PC-9 (cell line): Measurements from ENCODE around the gene MSH6. TPM values are rescaled to one million over a fixed set of nuclear protein-coding genes. Genes with fewer than 3 reads are reported as not detected.

Experiments
- BruUV-seq: library from RNA; stranded (reverse); fragments of 400-500 nt; replicated peaks from 2 replicates; lab custom pipeline; 2021; lab: Mats Ljungman, UMichigan
- CTCF ChIA-PET: fragments of 300-600 bp; sonication (Branson Sonifier 250); formaldehyde crosslinking; loops from one replicate; lab custom pipeline; 2022; ENCODE audit warnings: antibody characterized with exemption; lab: Charles Lee
- POLR2A ChIA-PET: fragments of 300-600 bp; sonication (Branson Sonifier 250); formaldehyde crosslinking; loops from one replicate; lab custom pipeline; 2022; ENCODE audit warnings: antibody characterized with exemption; ENCODE audit not compliant: unreplicated experiment; lab: Charles Lee
- DNase-seq, 2 experiments: peaks; one replicate each; pipeline versions ENCODE4 v3.0.0 to v3.0.0-alpha.2; 2015 to 2022; ENCODE audit warnings: mixed read lengths in 1 of 2
- H2AFZ ChIP-seq: fragments of 200-600 bp; sonication (generic); 2 replicates; pipeline ENCODE4 v1.8.1; 2017; ENCODE audit warnings: antibody characterized with exemption
- H3F3A ChIP-seq: fragments of 200-600 bp; sonication (generic); 2 replicates; pipeline ENCODE4 v1.8.1; 2017; ENCODE audit warnings: antibody characterized with exemption, mild to moderate bottlenecking, low read depth; ENCODE audit not compliant: insufficient read depth
- H3K27ac ChIP-seq: fragments of 200-600 bp; sonication (generic); 2 replicates; pipeline ENCODE4 v1.6.1; 2016; ENCODE audit warnings: mixed run types
- H3K27me3 ChIP-seq: fragments of 200-600 bp; sonication (generic); 2 replicates; pipeline ENCODE4 v1.6.1; 2016; ENCODE audit warnings: low read depth, mixed run types; ENCODE audit not compliant: insufficient read depth
- H3K36me3 ChIP-seq: fragments of 200-600 bp; sonication (generic); 2 replicates; pipeline ENCODE4 v1.6.1; 2016; ENCODE audit warnings: low read depth, mixed run types
- H3K4me1 ChIP-seq: fragments of 200-600 bp; sonication (generic); replicated peaks from 2 replicates; pipeline ENCODE4 v1.6.1; 2016; ENCODE audit warnings: mixed run types; ENCODE audit not compliant: insufficient read depth
- H3K4me2 ChIP-seq: fragments of 200-600 bp; sonication (generic); 2 replicates; pipeline ENCODE4 v1.6.1; 2017; ENCODE audit warnings: mixed run types
- H3K4me3 ChIP-seq: fragments of 200-600 bp; sonication (generic); 2 replicates; pipeline ENCODE4 v1.6.1; 2016; ENCODE audit warnings: mixed run types
- H3K79me2 ChIP-seq: fragments of 200-600 bp; sonication (generic); 2 replicates; pipeline ENCODE4 v1.6.1; 2017; ENCODE audit warnings: low read depth, mixed run types
- H3K9me2 ChIP-seq: fragments of 200-600 bp; sonication (generic); 2 replicates; pipeline ENCODE4 v1.8.1; 2017; ENCODE audit warnings: mild to moderate bottlenecking; ENCODE audit not compliant: insufficient read depth
- H3K9me3 ChIP-seq: fragments of 200-600 bp; sonication (generic); 2 replicates; pipeline ENCODE4 v1.8.1; 2016; ENCODE audit warnings: low read depth; ENCODE audit not compliant: insufficient read depth
- H4K20me1 ChIP-seq: fragments of 200-600 bp; sonication (generic); 2 replicates; pipeline ENCODE4 v1.8.1; 2017; ENCODE audit not compliant: insufficient read depth
- EZH2 ChIP-seq: fragments of 200-600 bp; sonication (generic); IDR thresholded peaks from 2 replicates; pipeline ENCODE4 v1.8.0; 2017; ENCODE audit warnings: antibody characterized with exemption, low read depth
- intact Hi-C: fragments of 100-400 bp; cut with micrococcal nuclease; formaldehyde crosslinking; loops from one replicate; pipeline ENCODE4 v1.10.0; 2022; ENCODE audit not compliant: unreplicated experiment
- total RNA-seq: library from RNA; stranded (reverse); gene quantifications from 2 replicates; pipeline ENCODE4 v1.2.3, GENCODE V29; 2021
- TF ChIP-seq, protein P1 (sequence below): fragments of 200-600 bp; sonication (generic); conservative IDR thresholded peaks from 2 replicates; pipeline ENCODE4 v1.6.1; 2017; ENCODE audit warnings: mixed run types, antibody characterized with exemption, mild to moderate bottlenecking, moderate library complexity

MSH6 gene
- total RNA-seq, 1 experiment from 2014 or later, result 123 TPM

DNA sequence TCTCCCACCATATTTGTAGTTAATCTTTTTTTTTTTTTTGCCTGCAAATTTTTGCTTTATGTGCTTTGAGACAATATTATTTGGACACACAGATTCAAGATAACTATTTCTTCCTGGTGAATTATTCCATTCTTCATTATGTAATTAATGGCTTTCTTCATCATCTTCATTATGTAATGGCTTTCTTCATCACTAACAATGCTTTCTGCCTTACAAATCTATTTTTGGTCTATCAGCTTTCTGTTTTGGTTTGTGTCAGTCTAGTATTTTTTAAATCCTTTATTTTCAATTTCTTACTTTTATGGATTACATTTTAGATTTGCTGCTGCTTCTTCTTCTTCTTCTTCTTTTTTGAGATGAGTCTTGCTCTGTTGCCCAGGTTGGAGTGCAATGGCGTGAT, 60.5 kb downstream of the MSH6 start:
- ChIA-PET CTCF (no interaction called here), POLR2A (no interaction called here)
- TF ChIP-seq EZH2, result no peak
- TF ChIP-seq, protein P1, sequence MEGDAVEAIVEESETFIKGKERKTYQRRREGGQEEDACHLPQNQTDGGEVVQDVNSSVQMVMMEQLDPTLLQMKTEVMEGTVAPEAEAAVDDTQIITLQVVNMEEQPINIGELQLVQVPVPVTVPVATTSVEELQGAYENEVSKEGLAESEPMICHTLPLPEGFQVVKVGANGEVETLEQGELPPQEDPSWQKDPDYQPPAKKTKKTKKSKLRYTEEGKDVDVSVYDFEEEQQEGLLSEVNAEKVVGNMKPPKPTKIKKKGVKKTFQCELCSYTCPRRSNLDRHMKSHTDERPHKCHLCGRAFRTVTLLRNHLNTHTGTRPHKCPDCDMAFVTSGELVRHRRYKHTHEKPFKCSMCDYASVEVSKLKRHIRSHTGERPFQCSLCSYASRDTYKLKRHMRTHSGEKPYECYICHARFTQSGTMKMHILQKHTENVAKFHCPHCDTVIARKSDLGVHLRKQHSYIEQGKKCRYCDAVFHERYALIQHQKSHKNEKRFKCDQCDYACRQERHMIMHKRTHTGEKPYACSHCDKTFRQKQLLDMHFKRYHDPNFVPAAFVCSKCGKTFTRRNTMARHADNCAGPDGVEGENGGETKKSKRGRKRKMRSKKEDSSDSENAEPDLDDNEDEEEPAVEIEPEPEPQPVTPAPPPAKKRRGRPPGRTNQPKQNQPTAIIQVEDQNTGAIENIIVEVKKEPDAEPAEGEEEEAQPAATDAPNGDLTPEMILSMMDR, result no peak
- H3K4me2 ChIP-seq, result no peak overlapping the region
- H3K9me3 ChIP-seq, result no peaks in the 10 kb centered on the region
- no peak for DNase-seq
- H3K9me2 ChIP-seq, result no peaks in the 10 kb centered on the region
- H3K79me2 ChIP-seq, result peaks cover 54% of the 10 kb centered on the region
- H3K27me3 ChIP-seq, result no peaks in the 10 kb centered on the region
- peaks cover 12% of the 10 kb centered on the region for H3K36me3 ChIP-seq
- H3K4me1 ChIP-seq, result no peaks in the 10 kb centered on the region
- no peak overlapping the region for H2AFZ ChIP-seq
- no peak overlapping the region for H3K4me3 ChIP-seq
- intact Hi-C loops, result no loop called here
- H3F3A ChIP-seq, result 0 out of 2 replicates have a peak, but pooled peaks cover 4% of the 10 kb centered on the region
- BruUV-seq, result no TSS peak
- 0 out of 2 replicates have a peak overlapping the region, but pooled peaks have one; percentile 2 for H3K27ac ChIP-seq
- peaks cover 66% of the 10 kb centered on the region for H4K20me1 ChIP-seq

DNA sequence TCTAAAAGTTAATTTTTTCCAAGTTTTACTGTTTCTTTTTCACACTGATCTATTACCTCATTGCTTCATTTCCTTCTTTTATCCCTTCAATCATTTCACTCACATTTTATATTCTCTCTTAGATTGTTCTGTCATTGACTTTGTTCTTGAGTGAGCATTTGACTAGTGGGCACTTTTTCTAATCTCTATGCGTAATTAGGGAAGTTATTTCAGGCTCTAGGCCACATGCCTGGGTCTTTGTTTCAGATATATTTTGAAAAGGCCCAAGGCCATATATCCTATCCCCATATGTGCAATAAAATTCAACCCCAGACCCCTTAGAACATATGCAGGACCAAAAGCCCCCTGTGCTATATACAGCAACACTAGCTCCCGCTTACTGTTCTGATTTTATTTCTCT, 61.2 kb downstream of the MSH6 start:
- no peak for DNase-seq
- Histone ChIP-seq H3K4me2 (no peak overlapping the region), H3K9me2 (no peaks in the 10 kb centered on the region), H3K27ac (no peak overlapping the region), H3K79me2 (peaks cover 59% of the 10 kb centered on the region), H3K36me3 (peaks cover 4% of the 10 kb centered on the region; the same call in 1 of the 2 replicates), H3K9me3 (no peaks in the 10 kb centered on the region), H3K27me3 (no peaks in the 10 kb centered on the region), H2AFZ (no peak overlapping the region), H3F3A (0 out of 2 replicates have a peak, but pooled peaks cover 4% of the 10 kb centered on the region), H3K4me3 (no peak overlapping the region), H3K4me1 (no peaks in the 10 kb centered on the region), H4K20me1 (peaks cover 61% of the 10 kb centered on the region)
- TF ChIP-seq EZH2, result no peak
- TF ChIP-seq, protein P1, result no peak
- ChIA-PET POLR2A (interaction anchor here (0.6 kb wide), 1 partner anchor 170 kb away, joined by 4 read pairs; no protein-coding TSS in a partner anchor), CTCF (no interaction called here)
- intact Hi-C loops, result no loop called here
- no TSS peak for BruUV-seq

DNA sequence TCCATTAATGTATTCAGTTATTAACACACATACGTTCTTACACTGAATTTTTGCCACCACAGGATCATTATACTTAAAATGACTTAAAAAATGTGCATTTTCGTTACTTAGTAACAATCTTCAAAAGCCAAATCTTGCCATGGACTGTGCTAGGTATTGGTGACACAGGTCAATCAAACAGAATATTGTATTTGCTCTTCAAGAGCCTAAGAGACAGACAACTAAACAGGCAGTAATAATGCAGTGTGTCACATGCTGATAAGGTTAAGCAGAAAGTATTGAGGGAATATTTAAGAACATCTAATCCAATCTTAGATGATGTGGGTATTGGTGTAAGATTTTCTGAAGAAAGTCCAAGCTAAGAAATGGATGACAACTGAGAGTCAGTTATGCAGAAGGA, 66.4 kb downstream of the MSH6 start:
- Histone ChIP-seq H3K4me2 (no peak overlapping the region), H3K27ac (no peak overlapping the region), H3K36me3 (no peaks in the 10 kb centered on the region; the same call in 1 of the 2 replicates), H3F3A (no peaks in the 10 kb centered on the region; the same call in 1 of the 2 replicates), H3K4me3 (no peak overlapping the region), H3K9me3 (no peaks in the 10 kb centered on the region), H3K4me1 (no peaks in the 10 kb centered on the region), H3K27me3 (no peaks in the 10 kb centered on the region), H2AFZ (no peak overlapping the region), H3K79me2 (peaks cover 85% of the 10 kb centered on the region), H3K9me2 (no peaks in the 10 kb centered on the region), H4K20me1 (peaks cover 63% of the 10 kb centered on the region)
- POLR2A ChIA-PET, result no interaction called here
- CTCF ChIA-PET, result no interaction called here
- BruUV-seq, result no TSS peak
- peak in 1 of 2 experiments; percentile 20 for DNase-seq
- TF ChIP-seq, protein P1, result no peak
- no peak for TF ChIP-seq EZH2
- intact Hi-C loops, result no loop called here
